Nephron (organoid): Measurements from ENCODE around the gene BIRC7.

Experiments
- H3K27ac Mint-ChIP-seq, 3 experiments: 2 replicates each; pipeline ENCODE4 v1.8.0; 2020; ENCODE audit warnings: mixed read lengths in 3 of 3, mild to moderate bottlenecking in 2 of 3, moderate library complexity in 1 of 3
- H3K27me3 Mint-ChIP-seq: 2 replicates; pipeline ENCODE4 v1.8.0; 2021; ENCODE audit warnings: low read depth, mild to moderate bottlenecking, moderate library complexity, mixed read lengths
- H3K36me3 Mint-ChIP-seq: 2 replicates; pipeline ENCODE4 v1.8.0; 2020; ENCODE audit warnings: low read depth, mixed read lengths
- H3K4me1 Mint-ChIP-seq: 2 replicates; pipeline ENCODE4 v1.8.0; 2020; ENCODE audit warnings: mixed read lengths
- H3K4me3 Mint-ChIP-seq, 3 experiments: 2 replicates each; pipeline ENCODE4 v1.8.0; 2020; ENCODE audit warnings: mild to moderate bottlenecking in 3 of 3, mixed read lengths in 3 of 3, moderate library complexity in 2 of 3
- H3K9me3 Mint-ChIP-seq: 2 replicates; pipeline ENCODE4 v1.8.0; 2020; ENCODE audit warnings: mixed read lengths
- TF ChIP-seq, protein P1 (sequence below), 3 experiments: fragments of 200-600 bp; sonication (generic); IDR thresholded peaks; one replicate each; pipeline ENCODE4 v1.5.0; 2021; ENCODE audit warnings: antibody characterized with exemption in 3 of 3; ENCODE audit not compliant: unreplicated experiment in 3 of 3

The BIRC7 gene

GRCh38 chr20:63272105-63273058, 36.7 kb downstream of the BIRC7 start, which contains the start of gene ARFGAP1:
ARFGAP1 (plus strand) TSS chr20:63272813; CDS start chr20:63275581, 2,768 bp downstream.
- Mint-ChIP-seq H3K4me3 (peak within 1 kb of the TSS; percentile 89 to 99 (median 95)), H3K9me3 (no peaks in the 10 kb centered on the region), H3K36me3 (peaks cover 1% of the 10 kb centered on the region), H3K27me3 (no peaks in the 10 kb centered on the region), H3K4me1 (peaks cover 57% of the 10 kb centered on the region), H3K27ac (peak within 1 kb of the TSS; percentile 47 to 91 (median 86))
- TF ChIP-seq, protein P1, sequence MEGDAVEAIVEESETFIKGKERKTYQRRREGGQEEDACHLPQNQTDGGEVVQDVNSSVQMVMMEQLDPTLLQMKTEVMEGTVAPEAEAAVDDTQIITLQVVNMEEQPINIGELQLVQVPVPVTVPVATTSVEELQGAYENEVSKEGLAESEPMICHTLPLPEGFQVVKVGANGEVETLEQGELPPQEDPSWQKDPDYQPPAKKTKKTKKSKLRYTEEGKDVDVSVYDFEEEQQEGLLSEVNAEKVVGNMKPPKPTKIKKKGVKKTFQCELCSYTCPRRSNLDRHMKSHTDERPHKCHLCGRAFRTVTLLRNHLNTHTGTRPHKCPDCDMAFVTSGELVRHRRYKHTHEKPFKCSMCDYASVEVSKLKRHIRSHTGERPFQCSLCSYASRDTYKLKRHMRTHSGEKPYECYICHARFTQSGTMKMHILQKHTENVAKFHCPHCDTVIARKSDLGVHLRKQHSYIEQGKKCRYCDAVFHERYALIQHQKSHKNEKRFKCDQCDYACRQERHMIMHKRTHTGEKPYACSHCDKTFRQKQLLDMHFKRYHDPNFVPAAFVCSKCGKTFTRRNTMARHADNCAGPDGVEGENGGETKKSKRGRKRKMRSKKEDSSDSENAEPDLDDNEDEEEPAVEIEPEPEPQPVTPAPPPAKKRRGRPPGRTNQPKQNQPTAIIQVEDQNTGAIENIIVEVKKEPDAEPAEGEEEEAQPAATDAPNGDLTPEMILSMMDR (IDR thresholded peaks at IDR 0.05; ENCODE audit: unreplicated experiment in 3 of 3): no peak

DNA sequence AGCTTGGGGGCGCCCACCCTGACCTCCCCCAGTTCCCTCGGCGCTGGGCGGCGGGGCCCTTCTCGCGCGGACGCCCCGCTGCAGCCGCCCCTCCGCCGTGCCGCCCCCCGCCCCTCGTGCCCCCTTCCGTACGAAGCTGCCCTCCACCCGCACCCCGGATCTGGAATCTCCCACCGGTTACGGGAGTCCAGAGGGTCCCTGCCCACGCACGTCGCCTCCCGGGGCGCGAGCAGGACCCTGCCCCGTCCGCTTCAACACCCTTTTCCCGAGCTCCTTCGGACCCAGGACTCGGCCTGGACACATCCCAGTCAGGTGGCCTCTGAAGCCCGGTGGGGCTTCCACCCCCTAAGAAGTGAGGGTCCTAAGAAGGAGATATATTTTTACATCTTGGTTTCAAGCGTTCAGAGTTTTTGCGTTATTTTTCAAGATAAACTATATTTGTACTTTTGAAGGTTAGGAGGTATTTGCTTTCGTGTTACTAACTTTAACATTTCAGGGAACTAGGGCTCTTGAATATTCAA, 37.4 kb downstream of the BIRC7 start:
- H3K27me3 Mint-ChIP-seq: no peaks in the 10 kb centered on the region
- peaks cover 4% of the 10 kb centered on the region for H3K36me3 Mint-ChIP-seq
- peaks cover 49% of the 10 kb centered on the region for H3K4me1 Mint-ChIP-seq
- no peaks in the 10 kb centered on the region for H3K9me3 Mint-ChIP-seq
- H3K27ac Mint-ChIP-seq: peak overlapping the region; percentile 46 to 91 (median 80)
- TF ChIP-seq, protein P1 (IDR thresholded peaks at IDR 0.05; ENCODE audit: unreplicated experiment in 3 of 3): no peak
- peak overlapping the region; percentile 89 to 99 (median 95) for H3K4me3 Mint-ChIP-seq

DNA sequence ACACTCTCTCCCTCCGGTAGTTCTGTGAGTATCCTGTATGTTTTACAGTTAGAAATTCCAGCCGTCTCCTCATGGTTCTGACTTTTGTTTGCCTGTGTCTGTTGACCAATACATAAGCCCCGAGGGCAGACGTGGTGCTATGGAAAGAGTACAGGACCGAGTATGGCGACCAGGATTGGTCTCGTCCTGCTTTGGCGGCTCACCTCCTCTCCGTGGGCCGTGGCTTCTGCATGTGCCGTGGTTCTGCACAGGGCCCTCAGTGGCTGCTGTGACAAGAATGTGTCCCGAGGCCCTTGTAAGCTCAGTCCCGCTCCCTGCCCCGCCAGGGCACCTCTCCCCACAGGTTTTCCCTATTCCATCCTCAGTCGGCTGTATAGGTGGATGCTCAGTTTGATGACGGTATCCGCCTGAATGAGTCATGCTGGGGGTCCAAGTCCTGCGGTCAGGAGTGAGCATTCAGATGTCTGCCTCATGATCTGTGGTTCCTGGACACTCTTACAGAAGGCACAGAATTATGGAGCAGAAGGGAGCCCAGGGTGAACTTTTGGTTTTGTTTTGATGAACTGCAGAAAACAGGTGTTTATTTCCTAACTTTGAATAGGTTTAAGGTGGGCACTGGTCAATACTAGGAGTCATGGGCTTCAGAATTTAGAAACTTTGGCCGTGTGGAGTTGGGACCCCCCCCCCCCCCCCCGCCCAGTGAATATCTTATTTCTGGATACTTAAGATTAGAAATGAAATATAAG, 38.1 kb downstream of the BIRC7 start:
- Mint-ChIP-seq H3K4me3 (peak overlapping the region; percentile 89 to 99 (median 95)), H3K27ac (peak overlapping the region; percentile 46 to 91 (median 80)), H3K27me3 (no peaks in the 10 kb centered on the region), H3K9me3 (no peaks in the 10 kb centered on the region), H3K4me1 (peaks cover 42% of the 10 kb centered on the region), H3K36me3 (peaks cover 4% of the 10 kb centered on the region)
- TF ChIP-seq, protein P1 (IDR thresholded peaks at IDR 0.05; ENCODE audit: unreplicated experiment in 3 of 3): no peak

- Mint-ChIP-seq H3K27me3 (no peaks in the 10 kb centered on the region), H3K4me1 (peaks cover 35% of the 10 kb centered on the region), H3K4me3 (peak overlapping the region; percentile 70 to 85 (median 81)), H3K27ac (peak overlapping the region in 1 of 3 experiments; percentile 46), H3K36me3 (peaks cover 7% of the 10 kb centered on the region), H3K9me3 (no peaks in the 10 kb centered on the region)
- TF ChIP-seq, protein P1 (IDR thresholded peaks at IDR 0.05; ENCODE audit: unreplicated experiment in 3 of 3): no peak
Observed at GRCh38 chr20:63274381-63275228, 38.9 kb downstream of the BIRC7 start.

DNA sequence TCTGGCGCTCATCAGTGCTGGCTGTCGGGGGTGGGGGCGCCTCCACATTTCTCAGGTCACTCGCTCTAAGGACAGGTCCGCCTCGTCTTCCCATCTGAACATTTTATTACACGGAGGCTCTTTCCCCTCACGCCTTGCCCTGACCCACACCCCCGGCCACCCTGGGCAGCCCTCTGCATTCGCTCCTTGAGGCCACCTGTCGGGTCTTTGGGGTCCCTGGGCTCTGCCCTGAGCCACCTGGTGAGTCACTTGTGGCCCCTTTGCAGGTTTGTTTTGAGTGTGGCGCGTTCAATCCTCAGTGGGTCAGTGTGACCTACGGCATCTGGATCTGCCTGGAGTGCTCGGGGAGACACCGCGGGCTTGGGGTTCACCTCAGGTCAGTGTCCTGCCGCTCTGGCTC, 40.1 kb downstream of the BIRC7 start:
- TF ChIP-seq, protein P1 (IDR thresholded peaks at IDR 0.05; ENCODE audit: unreplicated experiment in 3 of 3): no peak
- H3K27ac Mint-ChIP-seq: no peak overlapping the region
- peaks cover 30% of the 10 kb centered on the region for H3K4me1 Mint-ChIP-seq
- H3K27me3 Mint-ChIP-seq: no peaks in the 10 kb centered on the region
- no peaks in the 10 kb centered on the region for H3K9me3 Mint-ChIP-seq
- H3K36me3 Mint-ChIP-seq: peaks cover 16% of the 10 kb centered on the region
- H3K4me3 Mint-ChIP-seq: peak overlapping the region; percentile 42 to 85 (median 77)
